ENCODE results near the gene ITPR1.
A peak's percentile ranks its signal among the peaks of the same experiment; 100 is the strongest.

ITPR1 gene

GRCh38 chr3:4819746-4820145 lies 326.6 kb downstream of the ITPR1 start:
- DNase-seq = no peak

DNA sequence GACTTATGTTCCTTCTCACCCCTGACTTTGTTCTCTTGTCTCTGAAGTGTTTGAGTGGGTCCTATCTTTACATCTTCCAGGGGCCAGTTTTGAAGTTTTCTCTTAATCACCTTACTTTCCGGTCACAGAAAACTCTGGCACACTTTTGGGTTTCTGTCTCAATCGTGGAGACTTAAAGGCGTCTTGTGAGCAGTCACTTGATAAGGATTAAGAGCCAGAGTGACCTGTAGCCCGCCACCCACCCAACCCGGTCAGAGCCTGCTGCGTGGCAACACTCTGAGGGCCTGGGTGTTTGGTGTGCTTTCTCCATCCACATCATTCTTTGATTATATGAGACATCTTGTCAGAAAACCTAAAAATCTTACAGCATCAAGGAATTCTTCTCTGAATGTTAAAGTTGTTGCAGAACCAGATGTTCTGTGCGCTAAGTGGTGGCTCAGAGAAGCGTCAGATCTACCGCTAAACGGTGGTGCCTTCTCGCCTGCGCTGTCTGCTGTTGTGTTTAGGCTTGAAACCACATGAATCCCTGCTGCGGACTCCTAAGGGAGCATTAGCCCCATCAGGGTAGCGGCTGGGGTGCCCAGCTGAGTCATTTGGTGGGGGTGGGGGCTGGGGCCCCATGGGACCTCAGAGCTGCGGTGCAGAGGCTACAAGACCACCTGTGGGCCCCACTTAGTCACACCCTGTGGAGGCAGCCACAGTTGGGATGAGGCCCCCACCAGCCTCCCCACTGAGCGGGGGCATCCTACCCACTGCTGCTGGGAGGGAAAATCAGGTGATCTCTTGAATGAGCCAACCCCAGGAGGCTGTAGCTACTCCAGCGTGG lies 327.4 kb downstream of the ITPR1 start:
- no peak for DNase-seq

DNA sequence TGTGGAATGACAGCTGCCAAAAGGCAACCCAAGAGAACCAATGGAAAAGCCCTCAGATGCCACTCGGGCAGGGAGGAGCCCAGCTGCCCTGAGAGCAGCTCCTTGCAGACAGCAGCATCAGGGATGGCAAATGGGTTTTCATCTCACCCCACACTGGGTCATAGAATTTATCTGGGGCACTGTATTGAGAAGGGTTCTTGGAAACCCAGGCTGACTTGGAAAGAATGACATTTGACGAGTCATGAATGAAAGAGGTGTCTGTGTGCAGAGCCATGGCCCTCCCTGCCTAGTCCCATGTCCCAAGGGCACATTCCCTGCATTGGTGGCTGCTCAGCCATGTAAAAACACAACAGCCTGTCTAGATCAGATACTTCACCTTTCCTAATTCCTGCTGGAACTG lies 328.2 kb downstream of the ITPR1 start:
- DNase-seq = no peak

DNA sequence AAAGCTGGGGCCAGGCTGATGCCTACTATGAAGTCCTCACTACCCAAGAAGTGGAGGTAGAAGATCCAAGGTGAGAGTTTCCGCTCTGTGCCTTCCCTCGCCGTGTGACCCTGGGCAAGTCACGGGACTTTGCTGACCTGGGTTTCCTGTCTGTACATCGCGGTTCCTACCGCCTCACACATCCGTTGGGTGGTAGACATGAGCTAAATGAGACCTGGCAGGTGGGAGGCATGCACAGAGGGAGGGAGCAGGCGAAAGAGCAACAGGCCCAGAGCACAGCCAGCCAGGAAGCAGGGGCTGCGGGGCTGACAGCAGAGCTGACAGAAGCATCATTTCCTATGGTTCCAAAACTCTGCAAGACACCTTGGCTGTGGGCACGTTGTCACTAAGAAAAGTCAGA lies 328.8 kb downstream of the ITPR1 start:
- DNase-seq = no peak

DNA sequence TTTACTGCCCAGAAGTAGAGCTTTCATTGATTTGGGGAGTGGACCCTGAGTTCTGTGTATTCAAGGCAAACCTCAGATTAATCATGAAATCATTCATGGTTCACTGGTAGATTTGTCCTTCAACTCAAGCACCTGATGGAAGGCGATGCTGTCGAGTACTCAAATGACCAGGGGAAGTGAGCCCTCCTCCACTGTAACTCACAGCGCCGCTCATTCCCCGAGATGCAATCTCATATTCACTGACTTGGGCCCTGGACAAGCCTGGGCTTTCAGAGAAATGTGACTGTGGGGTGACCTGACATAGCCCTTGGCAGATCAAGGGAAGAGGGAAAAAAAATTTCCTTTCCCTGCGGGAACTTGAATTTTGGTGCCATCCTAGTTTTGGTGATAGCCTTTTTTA lies 329.4 kb downstream of the ITPR1 start:
- DNase-seq = no peak

GRCh38 chr3:4823385-4823784 lies 330.2 kb downstream of the ITPR1 start:
- no peak for DNase-seq

- no peak for DNase-seq
These were observed 331.1 kb downstream of the ITPR1 start for GRCh38 chr3:4823986-4824925.

DNA sequence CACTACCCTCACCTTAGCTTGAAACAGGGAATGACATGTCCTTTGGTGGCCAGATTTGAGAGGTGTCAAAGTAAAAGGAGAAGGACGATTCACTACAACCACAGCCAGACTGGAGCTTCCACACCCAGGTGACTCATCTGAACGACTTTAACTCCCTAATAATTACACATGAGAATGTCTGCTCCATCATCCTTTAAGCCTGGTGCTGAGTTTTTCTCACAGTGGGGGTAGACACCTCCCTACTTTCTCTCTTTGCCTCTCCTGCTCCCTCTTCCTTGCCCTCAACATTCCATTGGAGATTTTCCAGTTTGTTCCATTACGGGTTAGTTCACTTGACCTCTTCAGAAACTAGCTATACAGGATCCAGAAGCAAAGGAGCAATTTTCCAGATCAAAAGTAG lies 331.8 kb downstream of the ITPR1 start:
- DNase-seq = no peak

DNA sequence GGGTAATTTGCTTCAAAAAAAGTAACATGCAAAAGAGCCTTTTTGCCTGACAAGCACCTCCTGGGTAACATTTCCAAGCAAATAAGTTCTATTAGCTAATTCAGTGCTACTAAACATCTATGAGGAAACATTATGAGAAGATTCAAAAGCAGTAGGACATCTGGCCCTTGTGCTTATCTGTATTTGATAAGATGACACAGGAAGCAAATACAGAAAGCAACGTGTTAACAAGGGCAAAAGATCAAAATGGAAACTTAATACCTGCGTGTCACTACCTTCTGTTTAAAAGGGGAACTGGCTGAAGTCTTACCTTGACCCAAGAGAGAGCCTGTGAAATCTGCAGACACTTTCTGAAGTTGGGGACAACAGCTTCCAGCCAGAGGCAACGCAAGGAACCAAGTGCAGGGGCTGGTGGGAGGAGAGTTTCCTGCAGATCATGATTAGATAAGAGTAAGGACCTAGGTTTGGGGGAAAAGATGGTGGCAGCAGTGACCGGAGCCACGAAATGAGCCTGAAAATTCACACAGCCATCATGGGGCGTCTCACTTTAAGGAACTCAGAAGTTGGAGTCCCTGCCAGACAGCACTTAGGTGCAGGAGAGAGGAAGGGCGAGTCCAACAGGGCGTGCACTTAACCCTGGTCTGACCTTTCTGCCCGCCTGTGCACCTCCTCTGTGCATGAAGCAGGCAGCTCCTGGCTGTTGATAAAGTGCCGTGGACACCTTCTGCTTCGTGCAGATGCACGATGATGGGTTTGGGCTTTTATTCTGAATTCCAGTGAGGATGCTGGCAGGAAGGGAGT lies 332.5 kb downstream of the ITPR1 start:
- DNase-seq = no peak

DNA sequence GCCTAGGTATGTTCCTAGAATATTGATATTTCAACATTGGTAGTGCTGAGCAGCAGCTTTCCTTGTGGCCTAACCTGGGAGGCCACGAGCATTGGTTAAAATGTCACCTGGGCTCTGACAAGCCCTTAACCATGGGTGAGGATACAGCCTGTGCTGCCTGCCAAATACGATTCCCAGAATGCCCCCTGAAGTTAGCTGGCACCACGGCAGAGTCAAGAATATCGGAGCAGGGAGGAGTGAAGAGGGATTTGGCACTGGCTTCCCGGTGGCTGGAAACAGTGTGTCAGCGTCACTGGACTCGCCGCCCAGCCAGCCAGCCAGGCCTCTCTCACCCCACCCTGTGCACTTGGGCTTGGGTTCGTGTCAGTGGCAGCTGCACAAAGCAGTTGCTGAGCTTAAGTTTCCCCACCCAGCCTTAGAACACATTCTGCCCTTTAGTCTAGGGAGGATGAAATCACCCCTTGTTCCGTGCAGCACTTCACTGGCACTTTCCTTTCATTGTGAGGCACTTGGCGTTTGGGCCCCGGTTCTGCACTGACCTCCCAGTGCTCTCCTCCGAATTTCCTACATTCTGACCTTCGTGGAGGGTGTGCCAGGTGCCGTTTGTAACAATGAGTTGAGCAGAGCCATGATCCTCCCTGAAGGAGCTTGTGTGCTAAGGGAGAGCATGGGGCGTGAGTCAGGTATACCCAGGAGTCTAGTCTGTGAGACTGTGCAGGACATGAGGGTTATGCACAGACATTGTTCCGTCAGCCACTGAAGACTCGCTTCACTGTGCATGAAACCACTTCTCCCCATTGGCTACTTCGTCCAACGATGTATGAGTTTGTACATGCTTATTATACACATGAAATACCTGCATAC lies 333.3 kb downstream of the ITPR1 start:
- no peak for DNase-seq

DNA sequence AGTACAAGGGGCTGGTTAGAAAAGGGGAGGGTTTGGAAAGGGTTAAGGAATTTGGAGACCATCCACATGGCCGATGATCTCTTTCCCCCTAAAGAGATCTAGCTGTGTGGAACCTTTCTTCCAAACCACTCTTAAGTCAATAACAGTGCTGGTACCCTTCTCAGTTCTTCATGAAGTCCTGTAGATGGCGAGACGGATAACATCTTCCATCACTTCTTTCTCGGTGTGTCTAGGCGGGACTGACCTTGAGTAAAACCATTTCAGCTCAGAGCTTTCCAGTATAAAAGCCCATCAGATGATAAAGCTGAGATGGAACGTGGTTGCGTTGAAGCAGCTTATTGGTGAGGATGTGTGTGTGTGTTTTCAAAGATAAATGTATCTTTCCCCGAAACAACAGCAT lies 334.6 kb downstream of the ITPR1 start:
- DNase-seq = no peak

GRCh38 chr3:4828279-4829030 lies 335.3 kb downstream of the ITPR1 start:
- DNase-seq = no peak

GRCh38 chr3:4829031-4829394 lies 335.9 kb downstream of the ITPR1 start:
- DNase-seq = no peak

DNA sequence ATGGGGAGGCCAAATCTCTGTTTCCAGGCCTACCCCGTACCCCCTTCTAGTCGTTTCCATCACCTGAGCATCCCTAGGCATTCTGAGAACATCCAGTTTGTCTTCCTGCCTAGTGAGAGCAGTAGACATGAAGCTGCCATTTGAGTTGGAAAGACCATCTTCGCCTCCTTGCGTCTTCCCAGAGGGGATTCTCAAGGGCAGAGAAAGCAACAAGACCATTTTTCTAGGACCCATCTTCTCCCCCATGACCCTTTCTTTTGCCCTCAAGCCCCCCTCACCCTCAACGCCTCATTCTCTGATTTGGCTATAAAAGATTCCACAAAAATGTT lies 337.4 kb downstream of the ITPR1 start:
- no peak for DNase-seq

- DNase-seq = no peak
These were observed 338.4 kb downstream of the ITPR1 start for GRCh38 chr3:4831580-4831950.

DNA sequence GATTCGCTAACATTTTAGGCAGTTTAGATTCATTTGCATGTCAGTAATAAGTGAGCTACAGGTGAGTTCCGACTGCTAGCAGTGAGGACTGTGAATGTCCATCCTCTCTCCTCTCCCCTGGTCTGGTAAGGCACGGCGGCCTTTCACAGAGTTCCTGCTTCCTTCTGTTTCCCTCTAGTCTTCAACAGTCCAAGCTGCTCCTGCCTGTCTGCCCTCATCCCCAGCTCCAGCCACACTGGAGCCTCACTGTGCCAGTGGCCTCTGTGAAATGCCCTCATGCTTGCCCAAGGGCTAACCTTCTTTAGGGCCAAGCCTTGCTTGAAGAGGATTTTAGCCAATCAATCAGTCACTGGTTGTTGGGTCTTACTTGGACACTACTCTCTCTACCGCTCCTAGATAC lies 340.3 kb downstream of the ITPR1 start:
- no peak for DNase-seq

GRCh38 chr3:4834403-4834866 lies 341.3 kb downstream of the ITPR1 start:
- no peak for DNase-seq

GRCh38 chr3:4835616-4836043 lies 342.5 kb downstream of the ITPR1 start:
- peak; percentile 33 for DNase-seq

DNA sequence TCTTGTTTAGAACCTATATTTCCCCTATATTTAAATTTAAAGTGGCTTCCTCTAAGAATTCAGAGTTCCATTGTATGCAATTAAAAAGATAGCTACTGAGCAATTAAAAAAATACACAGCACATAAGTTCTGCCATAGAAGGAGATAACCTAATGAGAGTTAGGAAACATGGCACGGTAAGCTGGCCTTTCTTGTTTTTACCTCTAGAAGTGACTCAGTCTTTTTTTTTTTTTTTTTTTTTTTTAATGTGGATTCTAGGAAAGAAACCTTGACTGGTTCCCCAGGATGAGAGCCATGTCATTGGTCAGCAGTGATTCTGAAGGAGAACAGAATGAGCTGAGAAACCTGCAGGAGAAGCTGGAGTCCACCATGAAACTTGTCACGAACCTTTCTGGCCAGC lies 343.4 kb downstream of the ITPR1 start:
- DNase-seq = no peak

DNA sequence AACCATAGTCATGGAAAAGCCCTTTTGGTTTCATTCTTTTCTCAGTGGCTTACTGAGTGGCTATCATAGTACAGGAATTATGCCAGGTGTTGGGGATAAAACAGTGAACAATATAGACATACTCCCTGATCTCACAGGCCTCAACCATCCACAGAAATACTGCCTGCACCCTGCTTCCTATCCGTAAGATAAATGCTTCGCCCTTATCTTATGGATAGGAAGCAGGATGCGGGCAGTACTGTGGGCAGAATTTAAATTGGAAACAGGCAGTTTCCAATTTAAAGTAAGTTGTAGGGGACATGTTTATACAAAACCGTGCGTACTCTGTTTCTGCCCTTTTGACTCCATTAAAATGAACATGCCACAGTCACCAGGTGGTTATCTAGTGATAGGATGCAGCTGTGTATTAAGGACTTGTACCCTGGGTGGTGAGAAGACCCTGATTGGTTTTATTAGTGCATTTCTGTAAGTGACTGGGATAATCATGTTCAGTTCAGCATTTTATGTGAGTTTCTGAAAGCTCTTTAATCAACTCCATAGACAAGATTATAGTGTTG lies 344.3 kb downstream of the ITPR1 start:
- no peak for DNase-seq

DNA sequence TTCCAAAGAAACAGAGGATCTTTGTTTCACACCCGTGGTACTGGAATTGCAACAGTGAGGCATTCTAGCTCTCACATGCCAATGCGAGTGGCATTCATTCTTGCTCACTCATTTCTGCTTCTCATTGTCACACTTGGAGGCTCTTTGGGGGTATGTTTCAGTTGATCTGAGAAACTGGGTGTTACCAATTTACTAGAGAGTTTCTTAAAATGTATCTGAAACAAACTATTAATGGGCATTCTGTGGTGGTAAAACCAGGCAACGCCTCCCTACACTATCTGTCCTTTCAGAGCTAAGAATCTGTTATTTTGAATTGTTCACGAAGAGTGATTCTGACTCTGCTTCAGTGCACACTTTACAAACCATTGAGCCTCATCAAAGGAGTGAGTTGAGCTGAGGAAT lies 345.5 kb downstream of the ITPR1 start:
- no peak for DNase-seq

All from NCI-H510A treated with DMSO at 0.1 percent for 48 hours (cell line).